CD4-positive, alpha-beta T cell (primary cell): ENCODE results near the gene GPR45. TPM values are rescaled to one million over a fixed set of nuclear protein-coding genes. Genes with fewer than 3 reads are reported as not detected.

Experiments
- ATAC-seq: fragments of 200-7000 bp; cut with Tn5 transposase; one replicate; pipeline ENCODE4 v1.10.0; 2022; ENCODE audit warnings: mild to moderate bottlenecking; ENCODE audit not compliant: poor library complexity
- CTCF ChIA-PET: fragments of 350-600 bp; sonication (Branson Sonifier 250); formaldehyde crosslinking; loops from one replicate; lab custom pipeline; 2021; ENCODE audit warnings: antibody characterized with exemption, inconsistent platforms; lab: Charles Lee
- POLR2A ChIA-PET: fragments of 350-600 bp; sonication (Branson Sonifier 250); formaldehyde crosslinking; loops from one replicate; lab custom pipeline; 2021; ENCODE audit warnings: antibody characterized with exemption, inconsistent platforms; lab: Charles Lee
- DNase-seq, 14 experiments: peaks; one replicate each; pipeline ENCODE4 v3.0.0-alpha.2; 2013 to 2020; ENCODE audit warnings: mixed read lengths in 2 of 14
- H3K27ac ChIP-seq, 2 donors: one replicate each; pipeline versions ENCODE4 v1.5.1 to v1.7.0; 2013; ENCODE audit warnings: low read length in 2 of 2, low read depth in 1 of 2, mild to moderate bottlenecking in 1 of 2
- H3K27me3 ChIP-seq, 2 experiments: 1 replicate in 1 of 2; 2 replicates in 1 of 2; pipeline versions ENCODE4 v1.6.1 to v1.7.0; 2013; ENCODE audit warnings: low read length in 2 of 2, control low read depth in 1 of 2, mild to moderate bottlenecking in 1 of 2, moderate library complexity in 1 of 2; ENCODE audit not compliant: insufficient read depth in 2 of 2, control insufficient read depth in 1 of 2
- H3K36me3 ChIP-seq: one replicate; pipeline ENCODE4 v1.6.1; 2013; ENCODE audit warnings: low read length, control low read depth; ENCODE audit not compliant: insufficient read depth
- H3K4me1 ChIP-seq: one replicate; pipeline ENCODE4 v1.6.1; 2013; ENCODE audit warnings: low read length, control low read depth; ENCODE audit not compliant: insufficient read depth
- H3K4me3 ChIP-seq: one replicate; pipeline ENCODE4 v1.5.1; 2013; ENCODE audit warnings: mild to moderate bottlenecking, low read length, moderate library complexity
- H3K9me3 ChIP-seq, 2 experiments: 1 replicate in 1 of 2; 2 replicates in 1 of 2; pipeline versions ENCODE4 v1.6.1 to v1.7.0; 2013; ENCODE audit warnings: low read length in 2 of 2, mild to moderate bottlenecking in 2 of 2, control low read depth in 1 of 2, moderate library complexity in 1 of 2; ENCODE audit not compliant: control insufficient read depth in 1 of 2, insufficient read depth in 1 of 2
- H3K27ac Mint-ChIP-seq: one replicate; pipeline ENCODE4 v1.8.0; 2020; ENCODE audit warnings: mixed read lengths
- H3K27me3 Mint-ChIP-seq: one replicate; pipeline ENCODE4 v1.8.0; 2021; ENCODE audit warnings: mixed read lengths
- H3K36me3 Mint-ChIP-seq: one replicate; pipeline ENCODE4 v1.8.0; 2021; ENCODE audit warnings: low read depth, mixed read lengths
- H3K4me1 Mint-ChIP-seq: one replicate; pipeline ENCODE4 v1.8.0; 2021; ENCODE audit warnings: low read depth, mixed read lengths
- H3K4me3 Mint-ChIP-seq: one replicate; pipeline ENCODE4 v1.8.0; 2020; ENCODE audit warnings: mild to moderate bottlenecking, mixed read lengths
- H3K9me3 Mint-ChIP-seq: one replicate; pipeline ENCODE4 v1.8.0; 2020; ENCODE audit warnings: mixed read lengths
- CTCF ChIP-seq: fragments of 200-600 bp; IDR thresholded peaks from one replicate; pipeline ENCODE4 v1.8.0; 2022; ENCODE audit warnings: antibody characterized with exemption, mild to moderate bottlenecking
- intact Hi-C, 2 experiments: fragments of 100-400 bp; cut with DNase I in 1 of 2; cut with micrococcal nuclease in 1 of 2; formaldehyde crosslinking; loops; one replicate each; pipeline versions ENCODE4 v1.15.1 to v1.9.0; 2023 to 2025; cut with DNase I, micrococcal nuclease
- total RNA-seq, 174 experiments: library from RNA in 2 of 174; stranded (reverse) in 2 of 174; gene quantifications; one replicate each; pipeline ENCODE4 v1.2.3 and lab custom pipeline; 2021 to 2026

Gene GPR45
- total RNA-seq, 2 experiments from 2014 or later = not detected

GRCh38 chr2:105256431-105257047, 15.0 kb downstream of the GPR45 start:
- CTCF ChIA-PET = no interaction called here
- POLR2A ChIA-PET = interaction anchor here (0.6 kb wide), 1 partner anchor 328 kb away, joined by 3 read pairs; no protein-coding TSS in a partner anchor
- no peaks in the 10 kb centered on the region for H3K27me3 ChIP-seq
- no peaks in the 10 kb centered on the region for H3K4me1 Mint-ChIP-seq
- no peaks in the 10 kb centered on the region for H3K36me3 ChIP-seq
- no peaks in the 10 kb centered on the region for H3K9me3 Mint-ChIP-seq
- no peak overlapping the region for H3K4me3 ChIP-seq
- H3K9me3 ChIP-seq = no peaks in the 10 kb centered on the region
- H3K27me3 Mint-ChIP-seq = no peaks in the 10 kb centered on the region
- no peak overlapping the region for H3K27ac ChIP-seq
- H3K4me3 Mint-ChIP-seq = no peak overlapping the region
- H3K4me1 ChIP-seq = no peaks in the 10 kb centered on the region
- no peak overlapping the region for H3K27ac Mint-ChIP-seq
- no peaks in the 10 kb centered on the region for H3K36me3 Mint-ChIP-seq
- no peak for TF ChIP-seq CTCF
- no peak for DNase-seq
- no peak for ATAC-seq
- intact Hi-C loops = no loop called here

- CTCF ChIA-PET = no interaction called here
- Mint-ChIP-seq H3K27ac (no peak overlapping the region), H3K27me3 (no peaks in the 10 kb centered on the region), H3K4me1 (no peaks in the 10 kb centered on the region), H3K9me3 (no peaks in the 10 kb centered on the region), H3K4me3 (no peak overlapping the region), H3K36me3 (peaks cover 8% of the 10 kb centered on the region)
- no peak for TF ChIP-seq CTCF
- ATAC-seq (no peak), DNase-seq (no peak)
- H3K4me3 ChIP-seq = no peak overlapping the region
- no peaks in the 10 kb centered on the region for H3K4me1 ChIP-seq
- intact Hi-C loops = no loop called here
- POLR2A ChIA-PET = interaction anchor here (0.6 kb wide), 1 partner anchor 78 kb away, joined by 3 read pairs; no protein-coding TSS in a partner anchor
- H3K36me3 ChIP-seq = no peaks in the 10 kb centered on the region
- no peaks in the 10 kb centered on the region for H3K9me3 ChIP-seq
- H3K27me3 ChIP-seq = no peaks in the 10 kb centered on the region
- no peak overlapping the region for H3K27ac ChIP-seq
These were observed 16.4 kb downstream of the GPR45 start for GRCh38 chr2:105257981-105258380.

- ChIA-PET POLR2A (no interaction called here), CTCF (no interaction called here)
- intact Hi-C loops = no loop called here
- no peak overlapping the region for H3K27ac Mint-ChIP-seq
- ATAC-seq (no peak), DNase-seq (no peak)
- Histone ChIP-seq H3K27ac (no peak overlapping the region), H3K4me3 (no peak overlapping the region), H3K36me3 (no peaks in the 10 kb centered on the region), H3K9me3 (no peaks in the 10 kb centered on the region), H3K4me1 (no peaks in the 10 kb centered on the region), H3K27me3 (no peaks in the 10 kb centered on the region)
- no peaks in the 10 kb centered on the region for H3K4me1 Mint-ChIP-seq
- H3K27me3 Mint-ChIP-seq = no peaks in the 10 kb centered on the region
- no peak for TF ChIP-seq CTCF
- H3K9me3 Mint-ChIP-seq = no peaks in the 10 kb centered on the region
- peaks cover 10% of the 10 kb centered on the region for H3K36me3 Mint-ChIP-seq
- no peak overlapping the region for H3K4me3 Mint-ChIP-seq
These were observed 17.4 kb downstream of the GPR45 start for GRCh38 chr2:105258835-105259350.
